ENCODE data around the gene COPS9. TPM values are rescaled to one million over a fixed set of nuclear protein-coding genes. Genes with fewer than 3 reads are reported as not detected.

COPS9 gene
- total and polyA plus RNA-seq, 2 donors (not counting 1 experiment from before 2014, with no cell fraction given) = 104 to 176 TPM

GRCh38 chr2:240103136-240103535 lies 33.0 kb downstream of the COPS9 start:
- H3K4me2 ChIP-seq (ENCODE audit: extremely low read depth, insufficient read depth, low read length) = no peak overlapping the region
- no peaks in the 10 kb centered on the region for H3K79me2 ChIP-seq (ENCODE audit: control insufficient read depth, insufficient read depth, low read length)
- H2AFZ ChIP-seq (ENCODE audit: low read length) = no peak overlapping the region
- no peaks in the 10 kb centered on the region for H3K36me3 ChIP-seq (ENCODE audit: control insufficient read depth, insufficient read depth, low read length)
- no peaks in the 10 kb centered on the region for H3K27me3 ChIP-seq (ENCODE audit: control insufficient read depth, insufficient read depth, low read length)
- no peak for TF ChIP-seq EZH2 (IDR thresholded peaks at IDR 0.05; ENCODE audit: low read length, missing control alignments)
- TF ChIP-seq CTCF (conservative IDR thresholded peaks at IDR 0.05 in 1 of 2, IDR thresholded peaks at IDR 0.05 in 1 of 2; ENCODE audit: low read depth in 1 of 2, low read length in 2 of 2) = no peak
- no peak overlapping the region for H3K27ac ChIP-seq (ENCODE audit: insufficient read depth, low read length)
- DNase-seq (ENCODE audit: low read depth in 2 of 2) = no peak
- H3K9me3 ChIP-seq (ENCODE audit: control insufficient read depth, insufficient read depth, low read depth, low read length) = no peaks in the 10 kb centered on the region
- no peak overlapping the region for H3K9ac ChIP-seq (ENCODE audit: insufficient read depth, low read length)
- no peaks in the 10 kb centered on the region for H4K20me1 ChIP-seq (ENCODE audit: control insufficient read depth, extremely low read depth, insufficient read depth, low read length)
- no peak overlapping the region for H3K4me3 ChIP-seq (replicated peaks in 1 of 4; ENCODE audit: control extremely low read depth in 1 of 4, insufficient read depth in 1 of 4, low read depth in 3 of 4, low read length in 4 of 4)
- H3K4me1 ChIP-seq (ENCODE audit: control insufficient read depth, extremely low read depth, insufficient read depth, low read length) = no peaks in the 10 kb centered on the region

DNA sequence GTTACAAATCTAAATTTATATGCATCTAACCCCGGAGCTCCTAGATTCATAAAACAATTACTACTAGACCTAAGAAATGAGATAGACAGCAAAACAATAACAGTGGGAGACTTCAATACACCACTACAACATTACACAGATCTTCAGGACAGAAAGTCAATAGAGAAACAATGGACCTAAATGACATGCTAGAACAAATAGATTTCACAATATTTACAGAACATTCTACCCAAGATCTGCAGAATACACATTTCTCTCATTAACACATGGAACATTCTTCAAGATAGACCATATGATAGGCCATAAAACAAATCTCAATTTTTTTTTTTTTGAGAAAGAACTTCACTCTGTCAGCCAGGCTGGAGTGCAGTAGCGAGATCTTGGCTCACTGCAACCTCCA lies 37.8 kb downstream of the COPS9 start:
- no peaks in the 10 kb centered on the region for H4K20me1 ChIP-seq (ENCODE audit: control insufficient read depth, extremely low read depth, insufficient read depth, low read length)
- H3K27me3 ChIP-seq (ENCODE audit: control insufficient read depth, insufficient read depth, low read length) = peaks cover 20% of the 10 kb centered on the region
- H3K27ac ChIP-seq (ENCODE audit: insufficient read depth, low read length) = no peak overlapping the region
- H3K4me1 ChIP-seq (ENCODE audit: control insufficient read depth, extremely low read depth, insufficient read depth, low read length) = no peaks in the 10 kb centered on the region
- H3K4me3 ChIP-seq (replicated peaks in 1 of 4; ENCODE audit: control extremely low read depth in 1 of 4, insufficient read depth in 1 of 4, low read depth in 3 of 4, low read length in 4 of 4) = no peak overlapping the region
- no peak overlapping the region for H3K9ac ChIP-seq (ENCODE audit: insufficient read depth, low read length)
- DNase-seq (ENCODE audit: low read depth in 2 of 2) = no peak
- no peak overlapping the region for H3K4me2 ChIP-seq (ENCODE audit: extremely low read depth, insufficient read depth, low read length)
- H3K79me2 ChIP-seq (ENCODE audit: control insufficient read depth, insufficient read depth, low read length) = no peaks in the 10 kb centered on the region
- TF ChIP-seq EZH2 (IDR thresholded peaks at IDR 0.05; ENCODE audit: low read length, missing control alignments) = no peak
- no peak for TF ChIP-seq CTCF (conservative IDR thresholded peaks at IDR 0.05 in 1 of 2, IDR thresholded peaks at IDR 0.05 in 1 of 2; ENCODE audit: low read depth in 1 of 2, low read length in 2 of 2)
- H3K9me3 ChIP-seq (ENCODE audit: control insufficient read depth, insufficient read depth, low read depth, low read length) = no peaks in the 10 kb centered on the region
- H3K36me3 ChIP-seq (ENCODE audit: control insufficient read depth, insufficient read depth, low read length) = no peaks in the 10 kb centered on the region
- H2AFZ ChIP-seq (ENCODE audit: low read length) = no peak overlapping the region

DNA sequence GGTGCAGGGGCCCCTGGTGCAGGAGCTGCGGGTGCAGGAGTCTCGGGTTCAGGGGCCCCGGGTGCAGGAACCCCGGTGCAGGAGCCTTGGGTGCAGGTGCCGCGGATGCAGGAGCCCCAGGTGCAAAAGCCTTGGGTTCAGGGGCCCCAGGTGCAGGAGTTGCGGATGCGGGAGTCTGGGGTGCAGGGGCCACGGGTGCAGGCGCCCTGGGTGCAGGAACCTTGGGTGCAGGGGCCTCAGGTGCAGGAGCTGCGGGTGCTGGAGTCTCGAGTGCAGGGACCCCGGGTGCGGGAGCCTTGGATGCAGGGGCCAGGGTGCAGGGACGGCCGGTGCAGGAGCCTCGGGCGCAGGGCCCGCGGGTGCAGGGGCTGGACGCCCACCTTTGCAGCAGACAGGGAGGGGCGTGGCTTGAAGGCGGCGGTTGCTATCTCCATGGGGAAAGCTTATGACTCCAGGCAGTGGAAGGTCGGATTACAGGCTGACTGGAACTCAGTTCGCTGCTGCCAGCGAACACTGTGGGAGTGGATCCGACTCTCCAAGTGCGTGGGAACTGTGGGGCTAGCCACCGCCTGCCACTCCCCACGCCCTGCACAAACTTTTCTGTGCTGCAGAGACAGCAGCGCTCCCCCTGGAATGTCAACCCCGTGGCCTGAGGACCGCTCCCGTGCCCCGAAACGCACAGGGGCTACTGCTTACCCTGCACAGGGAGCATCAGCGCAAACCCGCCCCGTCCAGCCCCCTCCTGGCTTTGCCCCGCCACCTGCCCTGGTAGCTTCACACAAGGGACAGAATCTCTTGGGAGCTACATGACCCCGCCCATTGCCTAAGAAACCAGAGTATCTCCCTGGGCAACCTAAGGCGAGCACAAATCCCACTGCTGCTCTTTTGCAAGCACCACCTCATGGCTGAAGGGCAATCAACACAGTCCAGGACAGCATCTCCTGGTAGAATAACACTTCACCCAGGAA lies 40.3 kb downstream of the COPS9 start:
- no peaks in the 10 kb centered on the region for H3K4me1 ChIP-seq (ENCODE audit: control insufficient read depth, extremely low read depth, insufficient read depth, low read length)
- no peak for DNase-seq (ENCODE audit: low read depth in 2 of 2)
- TF ChIP-seq CTCF (conservative IDR thresholded peaks at IDR 0.05 in 1 of 2, IDR thresholded peaks at IDR 0.05 in 1 of 2; ENCODE audit: low read depth in 1 of 2, low read length in 2 of 2) = no peak
- peak; percentile 93 for TF ChIP-seq EZH2 (IDR thresholded peaks at IDR 0.05; ENCODE audit: low read length, missing control alignments)
- H3K4me3 ChIP-seq (replicated peaks in 1 of 4; ENCODE audit: control extremely low read depth in 1 of 4, insufficient read depth in 1 of 4, low read depth in 3 of 4, low read length in 4 of 4) = no peak overlapping the region
- H4K20me1 ChIP-seq (ENCODE audit: control insufficient read depth, extremely low read depth, insufficient read depth, low read length) = no peaks in the 10 kb centered on the region
- H3K27me3 ChIP-seq (ENCODE audit: control insufficient read depth, insufficient read depth, low read length) = peaks cover 20% of the 10 kb centered on the region
- no peaks in the 10 kb centered on the region for H3K36me3 ChIP-seq (ENCODE audit: control insufficient read depth, insufficient read depth, low read length)
- no peak overlapping the region for H3K27ac ChIP-seq (ENCODE audit: insufficient read depth, low read length)
- H3K9ac ChIP-seq (ENCODE audit: insufficient read depth, low read length) = no peak overlapping the region
- no peaks in the 10 kb centered on the region for H3K9me3 ChIP-seq (ENCODE audit: control insufficient read depth, insufficient read depth, low read depth, low read length)
- no peaks in the 10 kb centered on the region for H3K79me2 ChIP-seq (ENCODE audit: control insufficient read depth, insufficient read depth, low read length)
- no peak overlapping the region for H2AFZ ChIP-seq (ENCODE audit: low read length)
- no peak overlapping the region for H3K4me2 ChIP-seq (ENCODE audit: extremely low read depth, insufficient read depth, low read length)

Data from fibroblast of lung (primary cell).